ENCODE results near the gene GPBP1.
"Not testable (repeated sequence)": the region's sequence is repeated elsewhere in the genome, so short reads cannot be mapped to it uniquely, and the experiment has no call there.

GPBP1 gene

GRCh38 chr5:57211039-57211438, 37.2 kb downstream of the GPBP1 start:
- no peak for DNase-seq

GRCh38 chr5:57215629-57216195, 41.9 kb downstream of the GPBP1 start:
- peak; percentile 4 for DNase-seq

GRCh38 chr5:57216714-57217113, 42.9 kb downstream of the GPBP1 start:
- DNase-seq = peak; percentile 74

- DNase-seq = no peak
Observed at GRCh38 chr5:57219386-57219785, 45.5 kb downstream of the GPBP1 start.

- peak; percentile 62 for DNase-seq
Observed at GRCh38 chr5:57221049-57221568, 47.2 kb downstream of the GPBP1 start.

- DNase-seq = no peak
Observed at GRCh38 chr5:57225553-57225952, 51.7 kb downstream of the GPBP1 start.

GRCh38 chr5:57229313-57229712, 55.5 kb downstream of the GPBP1 start:
- no peak for DNase-seq

- no peak for DNase-seq
Observed at GRCh38 chr5:57231607-57232006, 57.7 kb downstream of the GPBP1 start.

GRCh38 chr5:57232293-57233033, 58.6 kb downstream of the GPBP1 start:
- no peak for DNase-seq

- DNase-seq = no peak
Observed at GRCh38 chr5:57243286-57244137, 69.7 kb downstream of the GPBP1 start.

GRCh38 chr5:57244331-57244730, 70.5 kb downstream of the GPBP1 start:
- no peak for DNase-seq

- no peak for DNase-seq
Observed at GRCh38 chr5:57246426-57246825, 72.6 kb downstream of the GPBP1 start.

- DNase-seq = no peak
Observed at GRCh38 chr5:57247765-57248164, 73.9 kb downstream of the GPBP1 start.

GRCh38 chr5:57249265-57249874, 75.5 kb downstream of the GPBP1 start:
- DNase-seq = no peak

- no peak for DNase-seq
Observed at GRCh38 chr5:57258052-57258451, 84.2 kb downstream of the GPBP1 start.

GRCh38 chr5:57258943-57259342, 85.1 kb downstream of the GPBP1 start:
- DNase-seq = no peak

- DNase-seq = no peak
Observed at GRCh38 chr5:57259704-57260103, 85.8 kb downstream of the GPBP1 start.

GRCh38 chr5:57262541-57262940, 88.7 kb downstream of the GPBP1 start:
- no peak for DNase-seq

GRCh38 chr5:57267805-57268204, 93.9 kb downstream of the GPBP1 start:
- DNase-seq = no peak

- no peak for DNase-seq
Observed at GRCh38 chr5:57276353-57276752, 102.5 kb downstream of the GPBP1 start.

- DNase-seq = peak; percentile 22
Observed at GRCh38 chr5:57277085-57277484, 103.2 kb downstream of the GPBP1 start.

GRCh38 chr5:57280853-57281252, 107.0 kb downstream of the GPBP1 start:
- DNase-seq = no peak

GRCh38 chr5:57285084-57285483, 111.2 kb downstream of the GPBP1 start:
- not testable (repeated sequence) for DNase-seq
